HCT116 (cell line): ENCODE results near the gene PDE1C. TPM values are rescaled to one million over a fixed set of nuclear protein-coding genes. Genes with fewer than 3 reads are reported as not detected.

Experiments used
- ATAC-seq: fragments of 200-7000 bp; cut with Tn5 transposase; 2 replicates; pipeline ENCODE4 v1.9.1; 2020; ENCODE audit warnings: mild to moderate bottlenecking, moderate library complexity
- BruUV-seq: library from RNA; stranded (reverse); fragments of 400-500 nt; replicated peaks from 2 replicates; lab custom pipeline; 2021; lab: Mats Ljungman, UMichigan
- CTCF ChIA-PET: fragments of 300-600 bp; sonication (Branson Sonifier 250); formaldehyde crosslinking; loops from one replicate; lab custom pipeline; 2021; ENCODE audit warnings: antibody characterized with exemption; lab: Charles Lee
- POLR2A ChIA-PET: fragments of 300-600, 350-600 bp; sonication (Branson Sonifier 250); formaldehyde crosslinking; loops from one replicate; lab custom pipeline; 2021; ENCODE audit warnings: antibody characterized with exemption; lab: Charles Lee
- RAD21 ChIA-PET, 2 experiments: fragments of 300-600 bp; sonication (Branson Sonifier 250); formaldehyde crosslinking; loops; one replicate each; lab custom pipeline; 2023; ENCODE audit warnings: low total read pairs in 2 of 2; ENCODE audit not compliant: uncharacterized antibody in 2 of 2, unreplicated experiment in 2 of 2, low non-redundant PET in 1 of 2; lab: Charles Lee
- DNase-seq: peaks from one replicate; pipeline ENCODE4 v3.0.0-alpha.2; 2010; ENCODE audit warnings: low read depth, low spot score
- H2AFZ ChIP-seq: fragments of 200-600 bp; shearing (Covaris generic), sonication (generic); 2 replicates; pipeline ENCODE4 v1.6.1; 2017; ENCODE audit warnings: low read depth, mixed run types, mixed read lengths, antibody characterized with exemption, low read length; ENCODE audit not compliant: poor library complexity, severe bottlenecking
- H3K27ac ChIP-seq: 2 replicates; pipeline ENCODE4 v1.5.1; 2012; ENCODE audit warnings: low read depth, low read length
- H3K27me3 ChIP-seq: fragments of 200-600 bp; sonication (generic); 2 replicates; pipeline ENCODE4 v1.6.1; 2016; ENCODE audit warnings: mixed run types, low read length, mixed read lengths; ENCODE audit not compliant: insufficient read depth
- H3K36me3 ChIP-seq, 2 experiments: fragments of 200-500 bp in 1 of 2; fragments of 200-600 bp in 1 of 2; sonication (Bioruptor generic) in 1 of 2; sonication (generic) in 1 of 2; 2 replicates each; pipeline versions ENCODE4 v1.5.1 to v1.6.1; 2014 to 2016; ENCODE audit warnings: low read length in 2 of 2, inconsistent platforms in 1 of 2, mixed read lengths in 1 of 2, mixed run types in 1 of 2; ENCODE audit not compliant: insufficient read depth in 2 of 2, control insufficient read depth in 1 of 2
- H3K4me1 ChIP-seq, 2 experiments: fragments of 200-600 bp in 1 of 2; sonication (generic) in 1 of 2; 2 replicates each; pipeline versions ENCODE4 v1.5.1 to v1.6.1; 2012 to 2017; ENCODE audit warnings: low read length in 2 of 2, inconsistent platforms in 1 of 2, mild to moderate bottlenecking in 1 of 2, mixed read lengths in 1 of 2, mixed run types in 1 of 2, moderate library complexity in 1 of 2; ENCODE audit not compliant: insufficient read depth in 2 of 2, control insufficient read depth in 1 of 2
- H3K4me2 ChIP-seq: fragments of 200-600 bp; sonication (generic); 2 replicates; pipeline ENCODE4 v1.6.1; 2017; ENCODE audit warnings: mixed run types, low read length, mixed read lengths
- H3K4me3 ChIP-seq, 2 experiments: fragments of 200-600 bp in 1 of 2; sonication (generic) in 1 of 2; replicated peaks in 1 of 2; 2 replicates each; pipeline ENCODE4 v1.5.1; 2011 to 2016; ENCODE audit warnings: low read length in 2 of 2, control low read depth in 1 of 2, low read depth in 1 of 2, mild to moderate bottlenecking in 1 of 2, mixed read lengths in 1 of 2, mixed run types in 1 of 2
- H3K79me2 ChIP-seq: fragments of 200-600 bp; sonication (generic); 2 replicates; pipeline ENCODE4 v1.6.1; 2017; ENCODE audit warnings: mild to moderate bottlenecking, mixed run types, low read length, moderate library complexity, mixed read lengths; ENCODE audit not compliant: insufficient read depth
- H3K9ac ChIP-seq: fragments of 200-600 bp; sonication (generic); 2 replicates; pipeline ENCODE4 v1.6.1; 2016; ENCODE audit warnings: low read length, mixed read lengths
- H3K9me2 ChIP-seq: fragments of 200-600 bp; sonication (generic), shearing (Covaris generic); 2 replicates; pipeline ENCODE4 v1.6.1; 2017; ENCODE audit warnings: mixed run types, mild to moderate bottlenecking, moderate library complexity; ENCODE audit not compliant: insufficient read depth
- H3K9me3 ChIP-seq, 2 experiments: fragments of 200-500 bp in 1 of 2; fragments of 200-600 bp in 1 of 2; sonication (Bioruptor generic) in 1 of 2; sonication (generic) in 1 of 2; 2 replicates each; pipeline ENCODE4 v1.6.1; 2014 to 2017; ENCODE audit warnings: low read length in 2 of 2, mixed read lengths in 2 of 2, inconsistent platforms in 1 of 2, low read depth in 1 of 2, mild to moderate bottlenecking in 1 of 2, mixed run types in 1 of 2, moderate library complexity in 1 of 2; ENCODE audit not compliant: control insufficient read depth in 1 of 2, insufficient read depth in 1 of 2
- H4K20me1 ChIP-seq: fragments of 200-600 bp; sonication (generic), shearing (Covaris generic); 2 replicates; pipeline ENCODE4 v1.6.1; 2017; ENCODE audit warnings: mixed run types, mild to moderate bottlenecking, moderate library complexity; ENCODE audit not compliant: insufficient read depth
- CEBPB ChIP-seq: IDR thresholded peaks from 2 replicates; pipeline ENCODE4 v1.6.1; 2012; ENCODE audit warnings: low read depth
- CTCF ChIP-seq, 3 experiments: fragments of 200-600 bp in 1 of 3; sonication (generic) in 1 of 3; IDR thresholded peaks in 2 of 3; conservative IDR thresholded peaks in 1 of 3; 2 replicates each; pipeline ENCODE4 v1.5.1; 2012 to 2017; ENCODE audit warnings: low read depth in 2 of 3, low read length in 2 of 3, antibody characterized with exemption in 1 of 3, borderline replicate concordance in 1 of 3, control low read depth in 1 of 3, mild to moderate bottlenecking in 1 of 3, mixed read lengths in 1 of 3, mixed run types in 1 of 3, moderate library complexity in 1 of 3; ENCODE audit not compliant: insufficient read depth in 1 of 3
- ELF1 ChIP-seq: IDR thresholded peaks from 2 replicates; pipeline ENCODE4 v1.6.1; 2012; ENCODE audit warnings: low read depth, borderline replicate concordance
- EZH2 ChIP-seq: fragments of 200-600 bp; sonication (generic); IDR thresholded peaks from 2 replicates; pipeline ENCODE4 v1.6.1; 2017; ENCODE audit warnings: antibody characterized with exemption, mixed run types
- FOSL1 ChIP-seq: IDR thresholded peaks from 2 replicates; pipeline ENCODE4 v1.6.1; 2012; ENCODE audit warnings: low read depth
- JUND ChIP-seq: IDR thresholded peaks from 2 replicates; pipeline ENCODE4 v1.6.1; 2012
- MAX ChIP-seq: IDR thresholded peaks from 2 replicates; pipeline ENCODE4 v1.6.1; 2012
- POLR2A ChIP-seq: IDR thresholded peaks from 2 replicates; pipeline ENCODE4 v1.7.0; 2011; ENCODE audit warnings: borderline replicate concordance; ENCODE audit not compliant: insufficient read depth, insufficient read length; ENCODE audit errors: extremely low read depth
- TCF7L2 ChIP-seq: IDR thresholded peaks from 2 replicates; pipeline ENCODE4 v1.7.0; 2011; ENCODE audit warnings: borderline replicate concordance, inconsistent platforms; ENCODE audit not compliant: insufficient read depth, insufficient read length; ENCODE audit errors: extremely low read depth
- YY1 ChIP-seq: IDR thresholded peaks from 2 replicates; pipeline ENCODE4 v1.6.1; 2011; ENCODE audit warnings: low read length, low read depth, moderate library complexity, mild to moderate bottlenecking; ENCODE audit not compliant: insufficient replicate concordance; ENCODE audit errors: extremely low read depth
- ZNF274 ChIP-seq: fragments of 200-500 bp; sonication (Bioruptor generic); IDR thresholded peaks from 2 replicates; pipeline ENCODE4 v1.6.1; 2014; ENCODE audit warnings: mild to moderate bottlenecking, low read depth, low read length, inconsistent platforms
- intact Hi-C: fragments of 100-400 bp; cut with micrococcal nuclease; formaldehyde crosslinking; loops from 2 replicates; pipeline ENCODE4 v1.10.0; 2022
- total RNA-seq: library from RNA; stranded (reverse); gene quantifications from one replicate; pipeline ENCODE4 v1.2.1, GENCODE V29; 2021; ENCODE audit not compliant: unreplicated experiment
- TF ChIP-seq, protein P1 (sequence below): IDR thresholded peaks from 2 replicates; pipeline ENCODE4 v1.6.1; 2011; ENCODE audit warnings: mild to moderate bottlenecking, low read length, moderate library complexity; ENCODE audit not compliant: insufficient replicate concordance; ENCODE audit errors: extremely low read depth
- TF ChIP-seq, protein P2 (sequence below): IDR thresholded peaks from 2 replicates; pipeline ENCODE4 v1.6.1; 2012; ENCODE audit warnings: low read depth

Gene PDE1C
- total RNA-seq, 1 experiment from 2014 or later = 0.17 TPM

DNA sequence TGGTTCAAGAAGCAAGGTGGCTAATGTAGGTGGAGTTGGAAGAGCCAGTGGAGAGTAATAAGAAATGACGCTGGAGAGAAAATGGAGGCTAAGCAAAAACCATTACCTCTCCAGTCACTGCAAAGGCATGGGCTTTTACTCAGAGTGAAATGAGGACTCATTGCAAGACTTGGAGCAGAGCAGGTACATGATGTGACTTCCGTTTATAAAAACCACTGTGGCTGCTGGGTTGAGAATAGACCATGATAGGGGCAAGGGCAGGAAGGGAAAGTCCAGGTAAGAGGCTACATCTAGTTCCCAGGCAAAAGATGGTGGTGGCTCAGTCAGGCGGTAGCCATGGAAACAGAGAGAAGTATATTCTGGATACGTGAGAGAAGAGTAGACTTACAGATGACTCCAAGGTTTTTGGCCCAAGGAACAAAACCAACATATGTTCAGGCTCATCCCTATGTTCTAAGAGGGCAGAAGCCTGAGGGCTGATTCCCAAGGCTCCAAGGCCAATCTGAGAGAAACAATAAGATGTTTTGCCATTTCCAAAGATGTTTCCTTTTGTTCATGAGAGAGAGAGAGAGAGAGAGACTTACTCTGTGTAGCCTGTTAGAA lies 21.5 kb upstream of the PDE1C start:
- no peak overlapping the region for H3K4me3 ChIP-seq
- no peak overlapping the region for H3K4me2 ChIP-seq
- 0 out of 2 replicates have a peak, but pooled peaks cover 4% of the 10 kb centered on the region for H3K27me3 ChIP-seq
- no TSS peak for BruUV-seq
- H3K9me2 ChIP-seq = no peaks in the 10 kb centered on the region
- intact Hi-C loops = no loop called here
- H3K36me3 ChIP-seq = no peaks in the 10 kb centered on the region
- ChIA-PET POLR2A (no interaction called here), RAD21 (no interaction called here), CTCF (no interaction called here)
- ATAC-seq = no peak
- H4K20me1 ChIP-seq = no peaks in the 10 kb centered on the region
- H3K27ac ChIP-seq = no peak overlapping the region
- H3K4me1 ChIP-seq = no peaks in the 10 kb centered on the region
- TF ChIP-seq TCF7L2 (no peak), CTCF (IDR thresholded peaks at IDR 0.05 in 2 of 3, conservative IDR thresholded peaks at IDR 0.05 in 1 of 3; ENCODE audit: borderline replicate concordance in 1 of 3, insufficient read depth in 1 of 3, low read depth in 2 of 3, low read length in 2 of 3) (no peak), FOSL1 (no peak), YY1 (no peak), CEBPB (no peak), JUND (no peak), ELF1 (no peak), EZH2 (no peak), ZNF274 (no peak), MAX (no peak), POLR2A (no peak)
- TF ChIP-seq, protein P1, sequence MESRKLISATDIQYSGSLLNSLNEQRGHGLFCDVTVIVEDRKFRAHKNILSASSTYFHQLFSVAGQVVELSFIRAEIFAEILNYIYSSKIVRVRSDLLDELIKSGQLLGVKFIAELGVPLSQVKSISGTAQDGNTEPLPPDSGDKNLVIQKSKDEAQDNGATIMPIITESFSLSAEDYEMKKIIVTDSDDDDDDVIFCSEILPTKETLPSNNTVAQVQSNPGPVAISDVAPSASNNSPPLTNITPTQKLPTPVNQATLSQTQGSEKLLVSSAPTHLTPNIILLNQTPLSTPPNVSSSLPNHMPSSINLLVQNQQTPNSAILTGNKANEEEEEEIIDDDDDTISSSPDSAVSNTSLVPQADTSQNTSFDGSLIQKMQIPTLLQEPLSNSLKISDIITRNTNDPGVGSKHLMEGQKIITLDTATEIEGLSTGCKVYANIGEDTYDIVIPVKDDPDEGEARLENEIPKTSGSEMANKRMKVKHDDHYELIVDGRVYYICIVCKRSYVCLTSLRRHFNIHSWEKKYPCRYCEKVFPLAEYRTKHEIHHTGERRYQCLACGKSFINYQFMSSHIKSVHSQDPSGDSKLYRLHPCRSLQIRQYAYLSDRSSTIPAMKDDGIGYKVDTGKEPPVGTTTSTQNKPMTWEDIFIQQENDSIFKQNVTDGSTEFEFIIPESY = no peak
- TF ChIP-seq, protein P2, sequence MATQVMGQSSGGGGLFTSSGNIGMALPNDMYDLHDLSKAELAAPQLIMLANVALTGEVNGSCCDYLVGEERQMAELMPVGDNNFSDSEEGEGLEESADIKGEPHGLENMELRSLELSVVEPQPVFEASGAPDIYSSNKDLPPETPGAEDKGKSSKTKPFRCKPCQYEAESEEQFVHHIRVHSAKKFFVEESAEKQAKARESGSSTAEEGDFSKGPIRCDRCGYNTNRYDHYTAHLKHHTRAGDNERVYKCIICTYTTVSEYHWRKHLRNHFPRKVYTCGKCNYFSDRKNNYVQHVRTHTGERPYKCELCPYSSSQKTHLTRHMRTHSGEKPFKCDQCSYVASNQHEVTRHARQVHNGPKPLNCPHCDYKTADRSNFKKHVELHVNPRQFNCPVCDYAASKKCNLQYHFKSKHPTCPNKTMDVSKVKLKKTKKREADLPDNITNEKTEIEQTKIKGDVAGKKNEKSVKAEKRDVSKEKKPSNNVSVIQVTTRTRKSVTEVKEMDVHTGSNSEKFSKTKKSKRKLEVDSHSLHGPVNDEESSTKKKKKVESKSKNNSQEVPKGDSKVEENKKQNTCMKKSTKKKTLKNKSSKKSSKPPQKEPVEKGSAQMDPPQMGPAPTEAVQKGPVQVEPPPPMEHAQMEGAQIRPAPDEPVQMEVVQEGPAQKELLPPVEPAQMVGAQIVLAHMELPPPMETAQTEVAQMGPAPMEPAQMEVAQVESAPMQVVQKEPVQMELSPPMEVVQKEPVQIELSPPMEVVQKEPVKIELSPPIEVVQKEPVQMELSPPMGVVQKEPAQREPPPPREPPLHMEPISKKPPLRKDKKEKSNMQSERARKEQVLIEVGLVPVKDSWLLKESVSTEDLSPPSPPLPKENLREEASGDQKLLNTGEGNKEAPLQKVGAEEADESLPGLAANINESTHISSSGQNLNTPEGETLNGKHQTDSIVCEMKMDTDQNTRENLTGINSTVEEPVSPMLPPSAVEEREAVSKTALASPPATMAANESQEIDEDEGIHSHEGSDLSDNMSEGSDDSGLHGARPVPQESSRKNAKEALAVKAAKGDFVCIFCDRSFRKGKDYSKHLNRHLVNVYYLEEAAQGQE = no peak
- no peak for DNase-seq
- H3K9me3 ChIP-seq = no peaks in the 10 kb centered on the region
- H3K9ac ChIP-seq = no peak overlapping the region
- H2AFZ ChIP-seq = no peak overlapping the region
- no peaks in the 10 kb centered on the region for H3K79me2 ChIP-seq
